Testis (tissue), 3 donors: ENCODE measurements around the gene LRP1B. TPM values are rescaled to one million over a fixed set of nuclear protein-coding genes. Genes with fewer than 3 reads are reported as not detected.

Source experiments
- DNase-seq: peaks from one replicate; pipeline ENCODE4 v3.0.0-alpha.2; 2019
- H3K27ac ChIP-seq, 2 donors: fragments of 200-600 bp; sonication (generic); one replicate each; pipeline ENCODE4 v1.5.1; 2019
- H3K27me3 ChIP-seq: fragments of 200-600 bp; sonication (generic); one replicate; pipeline ENCODE4 v1.5.1; 2019
- H3K36me3 ChIP-seq: fragments of 200-600 bp; sonication (generic); one replicate; pipeline ENCODE4 v1.5.1; 2017; ENCODE audit warnings: low read depth; ENCODE audit errors: missing control alignments
- H3K4me1 ChIP-seq: fragments of 200-600 bp; sonication (generic); one replicate; pipeline ENCODE4 v1.5.1; 2019
- H3K4me3 ChIP-seq, 2 donors: fragments of 200-600 bp; sonication (generic); one replicate each; pipeline ENCODE4 v1.5.1; 2017 to 2019
- H3K9me3 ChIP-seq: fragments of 200-600 bp; sonication (generic); one replicate; pipeline ENCODE4 v1.5.1; 2017
- POLR2A ChIP-seq: fragments of 450-650 bp; IDR thresholded peaks from one replicate; pipeline ENCODE4 v1.6.1; 2017; ENCODE audit warnings: antibody characterized with exemption, mild to moderate bottlenecking, moderate library complexity
- WGBS, 2 donors: methylation state at CpG; one replicate each; pipeline ENCODE4 v1.1.5; 2018; 5-methylcytosine and 5-hydroxymethylcytosine counted together
- intact Hi-C: fragments of 100-400 bp; cut with DNase I; formaldehyde crosslinking; loops from one replicate; pipeline ENCODE4 v1.15.1; 2023; ENCODE audit warnings: low total_unique reads
- polyA plus RNA-seq: library from polyadenylated mRNA; stranded (reverse); fragments of 350-450 nt; fragmentation: Illumina TruSeq; extraction: RNeasy Lipid Tissue Mini Kit (QIAGEN cat#74804); gene quantifications from one replicate; pipeline ENCODE4 v1.2.3, GENCODE V29; 2014; ENCODE audit warnings: low read depth, low replicate concordance; ENCODE audit not compliant: insufficient read depth
- total RNA-seq, 2 donors: library from RNA; depleted of rRNA; stranded (reverse); fragments of >200 nt; gene quantifications; one replicate each; pipeline ENCODE4 v1.2.3, GENCODE V29; 2016
- TF ChIP-seq, protein P1 (sequence below), 3 experiments: fragments of 450-650 bp in 2 of 3; fragments of 200-600 bp in 1 of 3; sonication (generic) in 1 of 3; IDR thresholded peaks; one replicate each; pipeline ENCODE4 v1.5.1; 2016 to 2019; ENCODE audit warnings: antibody characterized with exemption in 3 of 3, mild to moderate bottlenecking in 2 of 3, moderate library complexity in 1 of 3

LRP1B gene
- total and polyA plus RNA-seq, 3 donors from 2014 or later, result 0.79 to 1.9 (median 0.84) TPM

DNA sequence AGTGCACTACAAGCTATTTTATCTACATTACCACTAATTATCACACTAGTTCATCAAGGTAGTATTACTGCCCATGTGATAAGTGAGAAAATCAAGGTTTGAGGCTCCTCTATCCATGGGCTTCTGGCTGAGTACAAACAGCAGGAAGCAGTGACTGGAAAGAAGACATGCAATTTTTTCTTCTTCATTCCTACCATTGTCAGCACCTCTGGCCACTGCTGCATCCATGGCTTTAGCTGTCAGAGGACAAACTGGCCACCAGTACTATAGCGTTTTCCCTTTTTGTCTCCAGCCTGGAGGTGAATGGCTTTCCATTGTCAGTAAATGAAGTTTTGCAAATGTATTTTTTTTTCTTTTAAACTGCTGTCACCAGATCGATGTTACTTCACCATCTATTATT, 674.9 kb downstream of the LRP1B start:
- Histone ChIP-seq H3K27ac (no peak overlapping the region), H3K9me3 (no peaks in the 10 kb centered on the region), H3K4me3 (no peak overlapping the region), H3K36me3 (no peaks in the 10 kb centered on the region), H3K4me1 (no peaks in the 10 kb centered on the region), H3K27me3 (no peaks in the 10 kb centered on the region)
- TF ChIP-seq POLR2A, result no peak
- TF ChIP-seq, protein P1, sequence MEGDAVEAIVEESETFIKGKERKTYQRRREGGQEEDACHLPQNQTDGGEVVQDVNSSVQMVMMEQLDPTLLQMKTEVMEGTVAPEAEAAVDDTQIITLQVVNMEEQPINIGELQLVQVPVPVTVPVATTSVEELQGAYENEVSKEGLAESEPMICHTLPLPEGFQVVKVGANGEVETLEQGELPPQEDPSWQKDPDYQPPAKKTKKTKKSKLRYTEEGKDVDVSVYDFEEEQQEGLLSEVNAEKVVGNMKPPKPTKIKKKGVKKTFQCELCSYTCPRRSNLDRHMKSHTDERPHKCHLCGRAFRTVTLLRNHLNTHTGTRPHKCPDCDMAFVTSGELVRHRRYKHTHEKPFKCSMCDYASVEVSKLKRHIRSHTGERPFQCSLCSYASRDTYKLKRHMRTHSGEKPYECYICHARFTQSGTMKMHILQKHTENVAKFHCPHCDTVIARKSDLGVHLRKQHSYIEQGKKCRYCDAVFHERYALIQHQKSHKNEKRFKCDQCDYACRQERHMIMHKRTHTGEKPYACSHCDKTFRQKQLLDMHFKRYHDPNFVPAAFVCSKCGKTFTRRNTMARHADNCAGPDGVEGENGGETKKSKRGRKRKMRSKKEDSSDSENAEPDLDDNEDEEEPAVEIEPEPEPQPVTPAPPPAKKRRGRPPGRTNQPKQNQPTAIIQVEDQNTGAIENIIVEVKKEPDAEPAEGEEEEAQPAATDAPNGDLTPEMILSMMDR (IDR thresholded peaks at IDR 0.05), result no peak
- intact Hi-C loops, result no loop called here
- no peak for DNase-seq
- 71 to 74% methylated on average over 2 of the region's 2 CpGs for WGBS, 2 donors

DNA sequence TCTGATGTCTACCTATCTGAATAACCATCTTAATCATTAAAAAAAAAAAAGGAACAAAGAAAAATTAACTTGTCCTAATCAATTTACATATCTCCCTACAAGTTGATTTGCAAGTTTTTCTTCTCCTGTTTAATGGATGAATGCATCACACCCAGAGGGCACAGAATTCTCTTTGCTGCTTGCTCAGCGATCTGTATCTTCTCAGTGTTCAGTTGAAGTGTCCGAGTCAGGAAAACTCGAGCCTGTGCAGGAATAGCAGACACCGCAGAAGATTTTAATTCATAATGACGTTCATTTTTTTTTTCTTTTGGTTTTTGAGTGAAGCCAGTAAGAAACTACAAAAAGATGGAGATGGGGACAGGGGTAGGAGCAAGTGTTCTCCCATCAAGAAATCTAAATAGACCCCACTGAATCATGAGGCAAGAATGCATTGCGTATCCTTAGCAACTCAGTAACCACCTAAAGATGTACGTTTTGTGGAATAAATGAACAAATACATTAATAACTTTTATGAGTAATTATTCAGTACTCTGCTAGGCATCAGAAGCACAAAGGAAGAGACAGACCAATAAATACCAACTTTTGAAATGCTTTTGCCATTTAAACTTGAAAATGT, 675.5 kb downstream of the LRP1B start:
- TF ChIP-seq, protein P1 (IDR thresholded peaks at IDR 0.05), result no peak
- TF ChIP-seq POLR2A, result no peak
- Histone ChIP-seq H3K27me3 (no peaks in the 10 kb centered on the region), H3K4me3 (no peak overlapping the region), H3K4me1 (no peaks in the 10 kb centered on the region), H3K9me3 (no peaks in the 10 kb centered on the region), H3K27ac (no peak overlapping the region), H3K36me3 (no peaks in the 10 kb centered on the region)
- intact Hi-C loops, result no loop called here
- DNase-seq, result no peak
- 93 to 95% methylated on average over 7 of the region's 7 CpGs for WGBS, 2 donors

GRCh38 chr2:141440072-141440635, 690.7 kb downstream of the LRP1B start:
- TF ChIP-seq, protein P1 (IDR thresholded peaks at IDR 0.05), result no peak
- TF ChIP-seq POLR2A, result no peak
- Histone ChIP-seq H3K4me3 (no peak overlapping the region), H3K36me3 (no peaks in the 10 kb centered on the region), H3K27me3 (no peaks in the 10 kb centered on the region), H3K4me1 (no peaks in the 10 kb centered on the region), H3K27ac (no peak overlapping the region), H3K9me3 (no peaks in the 10 kb centered on the region)
- intact Hi-C loops, result no loop called here
- DNase-seq, result no peak
- WGBS, 2 donors, result 75 to 80% methylated on average over 12 to 17 of the region's 17 CpGs

DNA sequence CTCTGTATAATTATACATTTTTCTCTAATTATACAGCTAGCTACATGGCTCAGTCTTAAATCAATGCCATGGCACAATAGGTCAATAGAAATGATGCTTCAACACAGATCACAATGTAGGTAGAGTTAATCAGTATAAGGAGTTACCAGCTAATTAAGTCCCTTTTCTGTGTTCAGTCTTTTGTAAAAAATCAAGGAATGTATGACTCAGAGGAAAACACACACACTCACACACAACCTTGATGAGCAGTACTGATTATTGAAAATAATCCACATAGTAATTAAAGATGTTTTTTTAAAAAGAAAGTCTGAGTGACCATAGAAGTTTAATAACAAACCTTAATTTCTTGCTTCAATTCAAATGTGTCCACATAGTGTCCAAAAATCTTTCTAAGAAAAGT, 691.3 kb downstream of the LRP1B start:
- intact Hi-C loops, result no loop called here
- TF ChIP-seq POLR2A, result no peak
- TF ChIP-seq, protein P1 (IDR thresholded peaks at IDR 0.05), result no peak
- H3K27ac ChIP-seq, result no peak overlapping the region
- no peaks in the 10 kb centered on the region for H3K27me3 ChIP-seq
- no peak overlapping the region for H3K4me3 ChIP-seq
- DNase-seq, result no peak
- H3K4me1 ChIP-seq, result no peaks in the 10 kb centered on the region
- H3K9me3 ChIP-seq, result no peaks in the 10 kb centered on the region
- H3K36me3 ChIP-seq, result no peaks in the 10 kb centered on the region

DNA sequence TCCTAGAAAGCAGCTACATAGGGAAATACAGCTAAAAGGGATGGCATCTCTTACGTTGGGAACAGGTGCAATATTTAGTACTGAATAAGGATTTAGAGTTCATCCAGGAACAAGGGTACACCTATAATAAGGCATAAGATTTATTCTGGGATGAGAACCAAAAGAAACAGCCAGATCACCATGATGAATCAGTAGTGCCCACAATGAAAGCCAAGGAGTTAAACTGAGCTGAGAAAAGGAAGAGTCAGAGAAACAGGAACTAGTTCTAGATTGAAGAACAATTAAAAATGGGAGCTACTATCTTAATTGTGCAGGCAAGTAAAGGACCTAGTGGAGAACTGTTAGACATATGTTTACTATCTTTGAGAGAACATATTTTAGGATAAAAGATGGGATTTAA, 692.3 kb downstream of the LRP1B start:
- TF ChIP-seq, protein P1 (IDR thresholded peaks at IDR 0.05), result no peak
- no peak for TF ChIP-seq POLR2A
- no peak for DNase-seq
- WGBS, 2 donors, result 93 to 97% methylated on average over 1 of the region's 1 CpG
- Histone ChIP-seq H3K27me3 (no peaks in the 10 kb centered on the region), H3K9me3 (no peaks in the 10 kb centered on the region), H3K4me1 (no peaks in the 10 kb centered on the region), H3K4me3 (no peak overlapping the region), H3K27ac (no peak overlapping the region), H3K36me3 (no peaks in the 10 kb centered on the region)
- intact Hi-C loops, result no loop called here
